Type B pancreatic cell (in vitro differentiated cells): ENCODE data around the gene OBSCN. TPM values are rescaled to one million over a fixed set of nuclear protein-coding genes. Genes with fewer than 3 reads are reported as not detected.
"Not testable (repeated sequence)": the region's sequence is repeated elsewhere in the genome, so short reads cannot be mapped to it uniquely, and the experiment has no call there.

Experiments
- DNase-seq: peaks from one replicate; pipeline ENCODE4 v3.0.0; 2021; ENCODE audit warnings: mixed read lengths; ENCODE audit not compliant: unreplicated experiment; ENCODE audit errors: extremely low spot score
- H3K27ac Mint-ChIP-seq: 2 replicates; pipeline ENCODE4 v1.8.0; 2021; ENCODE audit warnings: mild to moderate bottlenecking, mixed read lengths
- H3K27me3 Mint-ChIP-seq: 2 replicates; pipeline ENCODE4 v1.8.0; 2021; ENCODE audit warnings: mixed read lengths
- H3K36me3 Mint-ChIP-seq: 2 replicates; pipeline ENCODE4 v1.8.0; 2021; ENCODE audit warnings: mixed read lengths
- H3K4me1 Mint-ChIP-seq: one replicate; pipeline ENCODE4 v1.8.0; 2021; ENCODE audit warnings: mixed read lengths; ENCODE audit not compliant: unreplicated experiment
- H3K4me3 Mint-ChIP-seq: 2 replicates; pipeline ENCODE4 v1.8.0; 2021; ENCODE audit warnings: mild to moderate bottlenecking, mixed read lengths
- H3K9me3 Mint-ChIP-seq: 2 replicates; pipeline ENCODE4 v1.8.0; 2021; ENCODE audit warnings: mixed read lengths
- total RNA-seq: library from RNA; stranded (reverse); gene quantifications from 2 replicates; pipeline ENCODE4 v1.2.1, GENCODE V29; 2021; ENCODE audit warnings: low replicate concordance
- TF ChIP-seq, protein P1 (sequence below): fragments of 200-600 bp; sonication (generic); conservative IDR thresholded peaks from 2 replicates; pipeline ENCODE4 v1.5.0; 2021; ENCODE audit warnings: antibody characterized with exemption, mild to moderate bottlenecking

The OBSCN gene
- total RNA-seq, 1 donor from 2014 or later = 48.9 TPM

DNA sequence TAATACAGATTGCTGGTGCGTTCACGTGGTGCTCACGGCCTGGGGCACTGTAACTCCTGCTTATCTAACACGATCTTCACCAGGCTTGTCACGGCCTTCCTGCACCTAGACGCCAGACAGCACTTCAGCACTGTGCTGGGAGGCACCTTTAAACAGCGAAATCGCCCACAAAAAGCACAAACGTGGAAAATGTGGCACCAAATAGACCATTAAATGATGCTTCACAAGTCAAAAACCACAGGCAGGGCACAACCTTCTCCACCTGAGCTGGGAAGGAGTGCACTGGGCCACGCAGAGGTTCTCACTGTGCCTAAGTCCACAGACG is 22.2 kb upstream of the OBSCN start:
- no peaks in the 10 kb centered on the region for H3K27me3 Mint-ChIP-seq
- H3K9me3 Mint-ChIP-seq = no peaks in the 10 kb centered on the region
- DNase-seq = no peak
- no peaks in the 10 kb centered on the region for H3K4me1 Mint-ChIP-seq
- TF ChIP-seq, protein P1, sequence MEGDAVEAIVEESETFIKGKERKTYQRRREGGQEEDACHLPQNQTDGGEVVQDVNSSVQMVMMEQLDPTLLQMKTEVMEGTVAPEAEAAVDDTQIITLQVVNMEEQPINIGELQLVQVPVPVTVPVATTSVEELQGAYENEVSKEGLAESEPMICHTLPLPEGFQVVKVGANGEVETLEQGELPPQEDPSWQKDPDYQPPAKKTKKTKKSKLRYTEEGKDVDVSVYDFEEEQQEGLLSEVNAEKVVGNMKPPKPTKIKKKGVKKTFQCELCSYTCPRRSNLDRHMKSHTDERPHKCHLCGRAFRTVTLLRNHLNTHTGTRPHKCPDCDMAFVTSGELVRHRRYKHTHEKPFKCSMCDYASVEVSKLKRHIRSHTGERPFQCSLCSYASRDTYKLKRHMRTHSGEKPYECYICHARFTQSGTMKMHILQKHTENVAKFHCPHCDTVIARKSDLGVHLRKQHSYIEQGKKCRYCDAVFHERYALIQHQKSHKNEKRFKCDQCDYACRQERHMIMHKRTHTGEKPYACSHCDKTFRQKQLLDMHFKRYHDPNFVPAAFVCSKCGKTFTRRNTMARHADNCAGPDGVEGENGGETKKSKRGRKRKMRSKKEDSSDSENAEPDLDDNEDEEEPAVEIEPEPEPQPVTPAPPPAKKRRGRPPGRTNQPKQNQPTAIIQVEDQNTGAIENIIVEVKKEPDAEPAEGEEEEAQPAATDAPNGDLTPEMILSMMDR = no peak
- no peak overlapping the region for H3K27ac Mint-ChIP-seq
- no peak overlapping the region for H3K4me3 Mint-ChIP-seq
- H3K36me3 Mint-ChIP-seq = no peaks in the 10 kb centered on the region

DNA sequence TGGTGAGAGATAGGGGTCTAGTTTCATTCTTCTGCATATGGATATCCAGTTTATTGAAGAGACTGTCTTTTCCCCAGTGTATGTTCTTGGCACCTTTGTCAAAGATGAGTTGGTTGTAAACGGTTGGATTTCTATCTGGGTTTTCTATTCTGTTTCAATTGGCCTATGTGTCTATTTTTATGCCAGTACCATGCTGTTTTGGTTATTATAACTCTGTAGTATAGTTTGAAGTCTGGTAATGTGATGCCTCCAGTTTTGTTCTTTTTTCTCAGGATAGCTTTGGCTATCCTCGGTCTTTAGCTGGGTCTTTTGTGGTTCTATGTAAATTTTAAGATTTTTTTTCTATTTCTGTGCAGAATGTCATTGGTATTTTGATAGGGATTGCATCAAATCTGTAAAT is 19.6 kb upstream of the OBSCN start:
- not testable (repeated sequence) for H3K27me3 Mint-ChIP-seq, H3K27ac Mint-ChIP-seq

DNA sequence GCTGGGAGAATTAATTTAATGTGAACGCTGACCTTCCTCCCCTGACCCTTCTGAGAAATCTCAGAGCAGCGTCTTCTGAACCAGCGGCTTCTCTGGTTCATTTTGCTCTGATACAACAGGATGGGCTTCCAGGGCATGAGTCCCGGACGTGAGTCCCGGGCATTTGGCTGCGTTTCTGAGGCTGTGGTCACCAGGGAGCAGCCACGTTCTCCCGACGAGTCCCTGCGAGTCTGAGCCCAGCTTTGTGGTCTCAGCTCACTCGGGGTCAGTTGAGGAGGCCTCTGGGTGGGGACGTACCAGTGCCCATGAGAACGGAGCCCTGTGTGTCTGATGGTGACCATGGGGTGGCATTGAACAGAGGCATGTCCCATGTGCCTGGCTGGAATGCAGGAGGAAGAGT is 17.7 kb upstream of the OBSCN start:
- no peak overlapping the region for H3K27ac Mint-ChIP-seq
- no peaks in the 10 kb centered on the region for H3K4me1 Mint-ChIP-seq
- no peaks in the 10 kb centered on the region for H3K36me3 Mint-ChIP-seq
- H3K4me3 Mint-ChIP-seq = no peak overlapping the region
- TF ChIP-seq, protein P1 = no peak
- H3K9me3 Mint-ChIP-seq = peaks cover under 1% of the 10 kb centered on the region
- no peaks in the 10 kb centered on the region for H3K27me3 Mint-ChIP-seq
- no peak for DNase-seq

More for the DNA sequence above, 19.6 kb upstream of the OBSCN start:
- H3K36me3 Mint-ChIP-seq, H3K4me3 Mint-ChIP-seq, DNase-seq, H3K9me3 Mint-ChIP-seq, H3K4me1 Mint-ChIP-seq: not testable (repeated sequence)

DNA sequence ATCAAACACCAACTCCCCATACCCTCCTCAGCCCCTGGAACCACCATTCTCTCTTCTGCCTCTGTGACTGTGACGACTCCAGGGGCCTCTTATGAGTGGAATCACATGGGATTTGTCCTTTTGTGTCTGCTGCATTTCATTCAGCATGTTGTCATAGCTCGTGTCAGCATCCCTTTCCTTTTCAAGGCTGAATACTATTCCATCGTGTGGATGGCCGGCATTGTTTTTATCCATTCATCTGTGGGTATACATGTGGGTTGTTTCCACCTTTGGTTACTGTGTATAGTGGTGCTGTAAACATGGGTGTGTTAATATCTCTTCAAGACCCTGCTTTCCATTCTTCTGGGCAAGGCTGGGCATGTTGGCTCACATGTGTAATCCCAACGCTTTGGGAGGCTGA is 17.1 kb upstream of the OBSCN start:
- DNase-seq = no peak
- peaks cover 5% of the 10 kb centered on the region for H3K36me3 Mint-ChIP-seq
- no peaks in the 10 kb centered on the region for H3K27me3 Mint-ChIP-seq
- peaks cover 5% of the 10 kb centered on the region for H3K9me3 Mint-ChIP-seq
- TF ChIP-seq, protein P1 = no peak
- H3K27ac Mint-ChIP-seq = no peak overlapping the region
- H3K4me1 Mint-ChIP-seq = no peaks in the 10 kb centered on the region
- no peak overlapping the region for H3K4me3 Mint-ChIP-seq

DNA sequence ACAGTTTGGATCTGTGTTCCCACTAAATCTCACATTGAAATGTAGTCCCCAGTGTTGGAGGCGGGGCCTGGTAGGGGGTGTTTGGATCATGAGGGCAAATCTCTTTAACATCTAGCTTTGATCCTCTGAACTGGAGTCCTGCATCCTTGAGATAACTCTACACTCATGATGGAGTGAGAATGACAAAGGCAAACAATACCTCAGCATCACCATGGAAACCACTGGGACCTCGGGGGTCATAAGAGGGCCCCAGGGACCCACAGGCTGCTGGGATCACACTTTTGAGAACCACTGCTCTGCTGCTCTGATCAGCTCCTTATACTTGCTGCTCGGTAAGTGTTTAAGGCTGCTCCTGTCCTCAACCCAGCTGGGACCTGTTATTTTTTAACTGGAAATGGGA is 13.4 kb upstream of the OBSCN start:
- Mint-ChIP-seq H3K9me3 (peaks cover 12% of the 10 kb centered on the region), H3K27me3 (no peaks in the 10 kb centered on the region), H3K4me3 (no peak overlapping the region), H3K27ac (no peak overlapping the region), H3K4me1 (no peaks in the 10 kb centered on the region), H3K36me3 (peaks cover 15% of the 10 kb centered on the region)
- TF ChIP-seq, protein P1 = no peak
- no peak for DNase-seq

DNA sequence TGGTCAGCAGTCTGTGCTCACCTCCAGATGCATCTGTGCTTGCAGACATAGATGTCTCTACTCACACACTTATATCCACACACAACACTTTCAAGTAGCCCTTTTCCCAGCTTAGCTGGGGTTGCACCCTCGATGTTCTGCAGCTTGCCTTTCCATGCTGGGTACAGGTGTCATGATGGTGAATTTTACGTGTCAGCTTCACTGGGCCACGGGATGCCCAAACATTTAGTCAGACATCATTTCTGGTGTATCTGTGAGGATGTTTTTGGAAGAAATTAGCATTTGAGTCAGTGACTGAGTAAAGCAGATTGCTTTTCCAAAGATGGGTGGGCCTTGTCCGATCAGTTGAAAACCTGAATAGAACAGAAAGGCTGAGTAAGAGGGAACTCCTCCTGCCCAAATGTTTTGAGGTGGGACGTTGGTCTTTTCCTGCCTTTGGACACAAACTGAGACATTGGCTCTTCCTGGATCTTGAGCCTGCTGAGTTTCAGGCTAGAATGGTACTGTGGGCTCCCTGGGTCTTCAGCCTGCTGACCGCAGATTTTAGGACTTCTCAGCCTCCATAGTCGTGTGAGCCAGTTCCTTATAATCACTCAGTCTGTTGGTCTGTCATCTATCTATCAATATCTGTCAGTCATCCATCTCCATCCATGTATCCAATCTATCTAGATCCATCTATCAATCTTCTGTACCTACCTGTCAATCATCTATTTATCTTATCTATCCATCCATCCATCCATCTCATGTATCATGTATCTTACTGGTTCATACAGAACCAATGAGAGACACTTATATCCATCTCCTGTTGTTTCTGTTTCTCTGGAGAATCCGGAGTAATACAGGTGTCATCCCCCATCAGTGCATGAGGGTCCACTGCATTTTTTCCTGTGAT is 12.7 kb upstream of the OBSCN start:
- H3K36me3 Mint-ChIP-seq = peaks cover 18% of the 10 kb centered on the region
- H3K27ac Mint-ChIP-seq = no peak overlapping the region
- no peaks in the 10 kb centered on the region for H3K27me3 Mint-ChIP-seq
- no peaks in the 10 kb centered on the region for H3K4me1 Mint-ChIP-seq
- H3K4me3 Mint-ChIP-seq = no peak overlapping the region
- TF ChIP-seq, protein P1 = no peak
- no peak for DNase-seq
- peaks cover 15% of the 10 kb centered on the region for H3K9me3 Mint-ChIP-seq
